CD14-positive monocyte (primary cell): ENCODE data around the gene NOL6. TPM values are rescaled to one million over a fixed set of nuclear protein-coding genes. Genes with fewer than 3 reads are reported as not detected.

Experiments used
- DNase-seq, 3 donors: peaks; one replicate each; pipeline ENCODE4 v3.0.0-alpha.2; 2011 to 2022
- H2AFZ ChIP-seq: 2 replicates; pipeline ENCODE4 v1.6.0; 2012; ENCODE audit warnings: mild to moderate bottlenecking, low read depth, low read length, inconsistent platforms; ENCODE audit not compliant: insufficient read depth, poor library complexity, severe bottlenecking
- H3K27ac ChIP-seq, 2 donors: 1 replicate in 1 of 2; 2 replicates in 1 of 2; pipeline ENCODE4 v1.5.1; 2012 to 2013; ENCODE audit warnings: low read length in 2 of 2, control low read depth in 1 of 2, inconsistent platforms in 1 of 2, low read depth in 1 of 2, mild to moderate bottlenecking in 1 of 2
- H3K27me3 ChIP-seq, 2 donors: one replicate each; pipeline versions ENCODE4 v1.6.0 to v1.6.1; 2011 to 2013; ENCODE audit warnings: low read length in 2 of 2; ENCODE audit not compliant: control insufficient read depth in 2 of 2, insufficient read depth in 2 of 2
- H3K36me3 ChIP-seq, 2 donors: replicated peaks in 1 of 2; 1 replicate in 1 of 2; 2 replicates in 1 of 2; pipeline versions ENCODE4 v1.5.1 to v1.6.1; 2012 to 2013; ENCODE audit warnings: low read length in 2 of 2, control low read depth in 1 of 2, inconsistent platforms in 1 of 2, mild to moderate bottlenecking in 1 of 2; ENCODE audit not compliant: insufficient read depth in 2 of 2, control insufficient read depth in 1 of 2
- H3K4me1 ChIP-seq, 2 donors: 1 replicate in 1 of 2; 2 replicates in 1 of 2; pipeline versions ENCODE4 v1.5.1 to v1.6.1; 2012 to 2013; ENCODE audit warnings: low read length in 2 of 2, control low read depth in 1 of 2, inconsistent platforms in 1 of 2, mild to moderate bottlenecking in 1 of 2, moderate library complexity in 1 of 2; ENCODE audit not compliant: insufficient read depth in 2 of 2, control insufficient read depth in 1 of 2
- H3K4me2 ChIP-seq: replicated peaks from 2 replicates; pipeline ENCODE3; 2012; ENCODE audit warnings: low read length, moderate library complexity, mild to moderate bottlenecking; ENCODE audit not compliant: poor library complexity, severe bottlenecking; ENCODE audit errors: extremely low read depth
- H3K4me3 ChIP-seq, 3 experiments: fragments of 200-600 bp in 1 of 3; sonication (generic) in 1 of 3; replicated peaks in 1 of 3; 1 replicate in 2 of 3; 2 replicates in 1 of 3; pipeline ENCODE4 v1.5.1; 2011 to 2013; ENCODE audit warnings: low read length in 3 of 3, mild to moderate bottlenecking in 3 of 3, control low read depth in 2 of 3, low read depth in 2 of 3, inconsistent platforms in 1 of 3, moderate library complexity in 1 of 3
- H3K79me2 ChIP-seq: 2 replicates; pipeline ENCODE4 v1.6.0; 2012; ENCODE audit warnings: mild to moderate bottlenecking, control low read depth, inconsistent platforms, low read length, moderate library complexity; ENCODE audit not compliant: insufficient read depth
- H3K9ac ChIP-seq: 2 replicates; pipeline ENCODE4 v1.6.0; 2017; ENCODE audit warnings: low read length, mild to moderate bottlenecking; ENCODE audit not compliant: insufficient read depth, poor library complexity, severe bottlenecking
- H3K9me3 ChIP-seq, 2 donors: replicated peaks in 1 of 2; 1 replicate in 1 of 2; 2 replicates in 1 of 2; pipeline versions ENCODE4 v1.5.1 to v1.6.1; 2012 to 2013; ENCODE audit warnings: low read length in 2 of 2, control low read depth in 1 of 2; ENCODE audit not compliant: control insufficient read depth in 1 of 2, insufficient read depth in 1 of 2
- H4K20me1 ChIP-seq: 2 replicates; pipeline ENCODE4 v1.6.0; 2012; ENCODE audit warnings: mild to moderate bottlenecking, low read length, control low read depth, moderate library complexity; ENCODE audit not compliant: insufficient read depth
- H3K27ac Mint-ChIP-seq, 7 donors: one replicate each; pipeline ENCODE4 v1.8.0; 2020; ENCODE audit warnings: mild to moderate bottlenecking in 7 of 7, mixed read lengths in 7 of 7, moderate library complexity in 6 of 7, inconsistent platforms in 2 of 7
- H3K27me3 Mint-ChIP-seq, 3 donors: one replicate each; pipeline ENCODE4 v1.8.0; 2021 to 2022; ENCODE audit warnings: low read depth in 3 of 3, mild to moderate bottlenecking in 3 of 3, mixed read lengths in 3 of 3, moderate library complexity in 3 of 3, inconsistent platforms in 1 of 3
- H3K36me3 Mint-ChIP-seq, 2 donors: one replicate each; pipeline ENCODE4 v1.8.0; 2020; ENCODE audit warnings: mixed read lengths in 2 of 2, inconsistent platforms in 1 of 2, mild to moderate bottlenecking in 1 of 2
- H3K4me1 Mint-ChIP-seq: one replicate; pipeline ENCODE4 v1.8.0; 2020; ENCODE audit warnings: mild to moderate bottlenecking, mixed read lengths
- H3K4me3 Mint-ChIP-seq, 2 donors: one replicate each; pipeline ENCODE4 v1.8.0; 2020; ENCODE audit warnings: mild to moderate bottlenecking in 2 of 2, mixed read lengths in 2 of 2, moderate library complexity in 1 of 2
- H3K9me3 Mint-ChIP-seq, 7 donors: one replicate each; pipeline ENCODE4 v1.8.0; 2020 to 2022; ENCODE audit warnings: mixed read lengths in 7 of 7, mild to moderate bottlenecking in 6 of 7, moderate library complexity in 6 of 7, inconsistent platforms in 2 of 7
- WGBS: methylation state at CpG from one replicate; pipeline ENCODE4 v1.1.5; 2013; ENCODE audit warnings: missing lambda C conversion rate; ENCODE audit not compliant: insufficient coverage; 5-methylcytosine and 5-hydroxymethylcytosine counted together
- intact Hi-C, 2 donors: fragments of 100-400 bp; cut with micrococcal nuclease; formaldehyde crosslinking; loops; one replicate each; pipeline versions ENCODE4 v1.15.0 to v1.15.1; 2023
- polyA plus RNA-seq, 3 donors: library from polyadenylated mRNA; depleted of rRNA in 1 of 3; unstranded in 2 of 3; stranded (reverse) in 1 of 3; fragments of 300-500 nt in 2 of 3; fragments of >200 nt in 1 of 3; fragmentation: Illumina TruSeq in 2 of 3; gene quantifications; 1 replicate in 2 of 3; 2 replicates in 1 of 3; pipeline ENCODE4 v1.2.3, GENCODE V29; 2012 to 2021
- TF ChIP-seq, protein P1 (sequence below): fragments of 200-600 bp; IDR thresholded peaks from one replicate; pipeline ENCODE4 v1.8.0; 2022; ENCODE audit warnings: antibody characterized with exemption, mild to moderate bottlenecking

The NOL6 gene
- polyA plus RNA-seq, 3 donors, result 4.6 to 21.9 (median 10.1) TPM

DNA sequence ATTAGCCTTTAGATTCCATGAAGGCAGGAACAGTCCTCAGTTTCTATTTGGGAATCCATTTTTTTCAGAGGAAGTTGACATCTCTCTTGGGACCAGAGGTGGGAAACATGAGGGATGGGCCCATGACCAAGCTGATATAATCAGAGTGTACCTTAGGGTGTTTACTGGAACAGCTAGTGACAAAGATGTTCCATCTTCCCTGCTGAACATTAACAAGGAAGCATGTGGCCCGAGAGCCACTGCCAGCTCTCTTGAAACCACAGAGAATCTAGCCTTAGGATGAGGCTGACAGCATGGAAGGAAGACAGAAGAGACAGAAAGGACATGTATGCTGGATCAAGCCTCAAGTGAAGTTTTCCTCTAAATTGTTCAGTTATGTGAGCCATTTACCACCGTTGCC is 42.3 kb downstream of the NOL6 start:
- H3K27ac Mint-ChIP-seq, result no peak overlapping the region
- TF ChIP-seq, protein P1, sequence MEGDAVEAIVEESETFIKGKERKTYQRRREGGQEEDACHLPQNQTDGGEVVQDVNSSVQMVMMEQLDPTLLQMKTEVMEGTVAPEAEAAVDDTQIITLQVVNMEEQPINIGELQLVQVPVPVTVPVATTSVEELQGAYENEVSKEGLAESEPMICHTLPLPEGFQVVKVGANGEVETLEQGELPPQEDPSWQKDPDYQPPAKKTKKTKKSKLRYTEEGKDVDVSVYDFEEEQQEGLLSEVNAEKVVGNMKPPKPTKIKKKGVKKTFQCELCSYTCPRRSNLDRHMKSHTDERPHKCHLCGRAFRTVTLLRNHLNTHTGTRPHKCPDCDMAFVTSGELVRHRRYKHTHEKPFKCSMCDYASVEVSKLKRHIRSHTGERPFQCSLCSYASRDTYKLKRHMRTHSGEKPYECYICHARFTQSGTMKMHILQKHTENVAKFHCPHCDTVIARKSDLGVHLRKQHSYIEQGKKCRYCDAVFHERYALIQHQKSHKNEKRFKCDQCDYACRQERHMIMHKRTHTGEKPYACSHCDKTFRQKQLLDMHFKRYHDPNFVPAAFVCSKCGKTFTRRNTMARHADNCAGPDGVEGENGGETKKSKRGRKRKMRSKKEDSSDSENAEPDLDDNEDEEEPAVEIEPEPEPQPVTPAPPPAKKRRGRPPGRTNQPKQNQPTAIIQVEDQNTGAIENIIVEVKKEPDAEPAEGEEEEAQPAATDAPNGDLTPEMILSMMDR, result no peak
- no peak overlapping the region for H3K4me3 Mint-ChIP-seq
- no peaks in the 10 kb centered on the region for H3K36me3 ChIP-seq
- H3K36me3 Mint-ChIP-seq, result no peaks in the 10 kb centered on the region
- H3K27me3 ChIP-seq, result no peaks in the 10 kb centered on the region
- H3K27ac ChIP-seq, result no peak overlapping the region
- peaks cover 0 to 3% (median 0%) of the 10 kb centered on the region in 7 donors for H3K9me3 Mint-ChIP-seq
- WGBS, result 60% methylated on average over 1 of the region's 2 CpGs
- no peak overlapping the region for H3K4me2 ChIP-seq
- no peak overlapping the region for H3K4me3 ChIP-seq
- peaks cover 5% of the 10 kb centered on the region for H3K4me1 Mint-ChIP-seq
- H3K9ac ChIP-seq, result no peak overlapping the region
- H3K79me2 ChIP-seq, result no peaks in the 10 kb centered on the region
- DNase-seq, result no peak
- peaks cover 0 to 8% (median 2%) of the 10 kb centered on the region in 3 donors for H3K27me3 Mint-ChIP-seq
- no peaks in the 10 kb centered on the region for H3K4me1 ChIP-seq
- H3K9me3 ChIP-seq, result no peaks in the 10 kb centered on the region
- no peak overlapping the region for H2AFZ ChIP-seq
- no peaks in the 10 kb centered on the region for H4K20me1 ChIP-seq
- intact Hi-C loops, result no loop called here

DNA sequence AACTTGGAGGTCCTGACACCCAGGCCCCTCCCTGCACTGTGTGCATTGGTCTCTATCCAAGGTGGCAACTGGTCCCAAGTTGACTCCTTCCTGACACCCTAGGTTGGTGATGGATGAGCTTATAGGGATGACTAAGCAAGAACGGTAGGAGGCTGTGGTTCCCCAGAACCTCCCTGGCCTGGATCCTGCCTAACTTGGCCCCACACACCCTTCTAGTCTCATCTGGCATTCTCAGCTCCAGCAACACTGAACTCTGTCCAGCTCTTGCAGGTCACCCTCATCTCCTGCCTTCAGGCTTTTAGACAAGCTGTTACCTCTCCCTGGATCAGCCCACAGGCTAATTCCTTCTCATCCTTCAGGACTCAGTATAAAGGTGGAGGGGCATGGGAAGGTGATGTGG is 42.8 kb downstream of the NOL6 start:
- DNase-seq, result no peak
- peaks cover 0 to 3% (median 0%) of the 10 kb centered on the region in 7 donors for H3K9me3 Mint-ChIP-seq
- Histone ChIP-seq H3K4me1 (no peaks in the 10 kb centered on the region), H3K9me3 (no peaks in the 10 kb centered on the region), H3K27ac (no peak overlapping the region), H3K4me3 (no peak overlapping the region), H3K27me3 (no peaks in the 10 kb centered on the region), H3K79me2 (no peaks in the 10 kb centered on the region), H3K4me2 (no peak overlapping the region), H4K20me1 (no peaks in the 10 kb centered on the region), H2AFZ (no peak overlapping the region), H3K36me3 (no peaks in the 10 kb centered on the region), H3K9ac (no peak overlapping the region)
- intact Hi-C loops, result no loop called here
- WGBS, result no CpG with 5 or more reads among the region's 1 CpG
- TF ChIP-seq, protein P1, result no peak
- no peak overlapping the region for H3K27ac Mint-ChIP-seq
- peaks cover 1 to 5% (median 2%) of the 10 kb centered on the region in 3 donors for H3K27me3 Mint-ChIP-seq
- no peaks in the 10 kb centered on the region for H3K36me3 Mint-ChIP-seq
- no peak overlapping the region for H3K4me3 Mint-ChIP-seq
- H3K4me1 Mint-ChIP-seq, result peaks cover 5% of the 10 kb centered on the region
